ENCODE measurements around the gene ASIC5. TPM values are rescaled to one million over a fixed set of nuclear protein-coding genes. Genes with fewer than 3 reads are reported as not detected.
"Not testable (repeated sequence)": the region's sequence is repeated elsewhere in the genome, so short reads cannot be mapped to it uniquely, and the experiment has no call there.

The ASIC5 gene
- total and polyA plus RNA-seq, 2 donors (not counting 1 experiment from before 2014, with no cell fraction given): not detected

DNA sequence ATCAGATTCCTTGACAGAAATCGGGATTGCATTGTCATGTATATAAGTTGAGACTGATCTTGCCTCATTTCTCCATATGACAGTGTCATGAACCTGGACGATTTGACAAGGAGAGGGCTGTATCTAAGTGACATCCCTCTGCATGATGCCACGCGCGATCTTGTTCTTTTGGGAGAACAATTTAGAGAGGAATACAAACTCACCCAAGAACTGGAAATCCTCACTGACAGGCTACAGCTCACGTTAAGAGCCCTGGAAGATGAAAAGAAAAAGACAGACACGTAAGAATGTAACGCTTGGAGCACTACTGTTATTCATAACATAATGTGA, 66.3 kb downstream of the ASIC5 start:
- intact Hi-C loops (cut with micrococcal nuclease): no loop called here
- no peaks in the 10 kb centered on the region for H3K27me3 Mint-ChIP-seq
- ATAC-seq (ENCODE audit: low read depth): no peak
- no peak overlapping the region for H3K27ac Mint-ChIP-seq
- ChIA-PET POLR2A (no interaction called here), CTCF (no interaction called here)
- Histone ChIP-seq H2AFZ (ENCODE audit: insufficient read depth, low read depth, low read length, poor library complexity, severe bottlenecking) (no peak overlapping the region), H3K27ac (ENCODE audit: low read length in 2 of 2) (no peak overlapping the region), H3K36me3 (replicated peaks in 1 of 2; ENCODE audit: control extremely low read depth in 1 of 2, control insufficient read depth in 1 of 2, extremely low read depth in 1 of 2, insufficient read depth in 2 of 2, low read length in 1 of 2) (no peaks in the 10 kb centered on the region), H3K27me3 (replicated peaks in 1 of 4; ENCODE audit: control extremely low read depth in 1 of 4, control insufficient read depth in 3 of 4, insufficient read depth in 4 of 4, low read length in 3 of 4) (no peaks in the 10 kb centered on the region), H3K4me3 (ENCODE audit: control extremely low read depth in 1 of 5, extremely low read depth in 1 of 5, insufficient read depth in 1 of 5, low read depth in 2 of 5, low read length in 4 of 5) (no peak overlapping the region), H3K9ac (ENCODE audit: low read length) (no peak overlapping the region), H3K9me3 (ENCODE audit: control extremely low read depth in 1 of 3, control insufficient read depth in 2 of 3, insufficient read depth in 1 of 3, low read length in 2 of 3) (no peaks in the 10 kb centered on the region), H4K20me1 (ENCODE audit: control insufficient read depth, insufficient read depth, low read length, poor library complexity, severe bottlenecking) (no peaks in the 10 kb centered on the region), H3K4me2 (replicated peaks; ENCODE audit: low read depth, low read length, poor library complexity, severe bottlenecking) (no peak overlapping the region), H3K79me2 (ENCODE audit: control insufficient read depth, insufficient read depth, low read length) (no peaks in the 10 kb centered on the region), H3K4me1 (ENCODE audit: control insufficient read depth in 2 of 2, insufficient read depth in 2 of 2, low read length in 2 of 2) (no peaks in the 10 kb centered on the region)
- no peak for DNase-seq
- H3K9me3 Mint-ChIP-seq (ENCODE audit: insufficient read depth): no peaks in the 10 kb centered on the region
- WGBS (ENCODE audit: insufficient coverage): 95% methylated on average over 4 of the region's 8 CpGs
- H3K4me3 Mint-ChIP-seq: no peak overlapping the region
- H3K4me1 Mint-ChIP-seq: no peaks in the 10 kb centered on the region
- no peak for TF ChIP-seq EZH2 (IDR thresholded peaks at IDR 0.05; ENCODE audit: borderline replicate concordance, insufficient read depth, low read depth, low read length, poor library complexity, severe bottlenecking)
- TF ChIP-seq, protein P1, sequence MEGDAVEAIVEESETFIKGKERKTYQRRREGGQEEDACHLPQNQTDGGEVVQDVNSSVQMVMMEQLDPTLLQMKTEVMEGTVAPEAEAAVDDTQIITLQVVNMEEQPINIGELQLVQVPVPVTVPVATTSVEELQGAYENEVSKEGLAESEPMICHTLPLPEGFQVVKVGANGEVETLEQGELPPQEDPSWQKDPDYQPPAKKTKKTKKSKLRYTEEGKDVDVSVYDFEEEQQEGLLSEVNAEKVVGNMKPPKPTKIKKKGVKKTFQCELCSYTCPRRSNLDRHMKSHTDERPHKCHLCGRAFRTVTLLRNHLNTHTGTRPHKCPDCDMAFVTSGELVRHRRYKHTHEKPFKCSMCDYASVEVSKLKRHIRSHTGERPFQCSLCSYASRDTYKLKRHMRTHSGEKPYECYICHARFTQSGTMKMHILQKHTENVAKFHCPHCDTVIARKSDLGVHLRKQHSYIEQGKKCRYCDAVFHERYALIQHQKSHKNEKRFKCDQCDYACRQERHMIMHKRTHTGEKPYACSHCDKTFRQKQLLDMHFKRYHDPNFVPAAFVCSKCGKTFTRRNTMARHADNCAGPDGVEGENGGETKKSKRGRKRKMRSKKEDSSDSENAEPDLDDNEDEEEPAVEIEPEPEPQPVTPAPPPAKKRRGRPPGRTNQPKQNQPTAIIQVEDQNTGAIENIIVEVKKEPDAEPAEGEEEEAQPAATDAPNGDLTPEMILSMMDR (IDR thresholded peaks at IDR 0.05): no peak

DNA sequence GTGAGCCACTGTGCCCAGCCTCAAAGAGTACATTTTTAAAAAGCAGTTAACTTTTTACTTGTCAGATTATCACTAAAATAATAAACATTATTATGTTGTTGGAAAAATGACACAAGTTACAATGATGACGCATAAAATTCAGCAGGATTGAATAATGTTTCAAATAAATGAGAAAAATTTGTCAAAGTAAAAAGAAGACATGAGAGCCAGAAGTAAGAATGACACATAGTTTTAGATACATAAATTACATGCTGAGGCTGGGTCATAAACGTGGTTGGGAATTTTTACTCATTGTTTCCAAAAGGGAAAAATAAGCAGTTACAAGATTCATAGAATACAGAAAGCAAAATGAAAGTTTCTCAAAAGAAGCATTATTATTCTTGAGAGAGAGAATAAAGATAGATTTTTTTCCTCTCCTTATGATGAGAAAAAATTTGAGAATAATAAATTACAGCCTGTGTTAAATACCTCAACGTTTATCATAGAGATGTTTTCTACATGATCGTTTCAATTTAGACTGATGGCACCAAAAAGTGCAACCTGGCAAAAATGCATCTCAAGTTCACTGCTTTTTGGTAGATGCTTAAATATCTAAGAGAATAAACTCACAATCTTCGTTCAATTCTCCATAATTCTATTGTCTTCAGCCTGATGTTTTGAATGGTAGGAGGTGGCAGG, 66.8 kb downstream of the ASIC5 start:
- Histone ChIP-seq H4K20me1 (ENCODE audit: control insufficient read depth, insufficient read depth, low read length, poor library complexity, severe bottlenecking) (no peaks in the 10 kb centered on the region), H3K4me1 (ENCODE audit: control insufficient read depth in 2 of 2, insufficient read depth in 2 of 2, low read length in 2 of 2) (no peaks in the 10 kb centered on the region), H3K27me3 (replicated peaks in 1 of 4; ENCODE audit: control extremely low read depth in 1 of 4, control insufficient read depth in 3 of 4, insufficient read depth in 4 of 4, low read length in 3 of 4) (no peaks in the 10 kb centered on the region), H3K36me3 (replicated peaks in 1 of 2; ENCODE audit: control extremely low read depth in 1 of 2, control insufficient read depth in 1 of 2, extremely low read depth in 1 of 2, insufficient read depth in 2 of 2, low read length in 1 of 2) (no peaks in the 10 kb centered on the region), H3K4me3 (ENCODE audit: control extremely low read depth in 1 of 5, extremely low read depth in 1 of 5, insufficient read depth in 1 of 5, low read depth in 2 of 5, low read length in 4 of 5) (no peak overlapping the region), H3K79me2 (ENCODE audit: control insufficient read depth, insufficient read depth, low read length) (no peaks in the 10 kb centered on the region), H3K9me3 (ENCODE audit: control extremely low read depth in 1 of 3, control insufficient read depth in 2 of 3, insufficient read depth in 1 of 3, low read length in 2 of 3) (no peaks in the 10 kb centered on the region), H3K4me2 (replicated peaks; ENCODE audit: low read depth, low read length, poor library complexity, severe bottlenecking) (no peak overlapping the region), H2AFZ (ENCODE audit: insufficient read depth, low read depth, low read length, poor library complexity, severe bottlenecking) (no peak overlapping the region), H3K9ac (ENCODE audit: low read length) (no peak overlapping the region), H3K27ac (ENCODE audit: low read length in 2 of 2) (no peak overlapping the region)
- ChIA-PET POLR2A (no interaction called here), CTCF (no interaction called here)
- H3K27ac Mint-ChIP-seq: no peak overlapping the region
- no CpG with 5 or more reads among the region's 5 CpGs for WGBS (ENCODE audit: insufficient coverage)
- DNase-seq: no peak
- ATAC-seq (ENCODE audit: low read depth): no peak
- intact Hi-C loops (cut with micrococcal nuclease): no loop called here
- TF ChIP-seq, protein P1 (IDR thresholded peaks at IDR 0.05): no peak
- TF ChIP-seq EZH2 (IDR thresholded peaks at IDR 0.05; ENCODE audit: borderline replicate concordance, insufficient read depth, low read depth, low read length, poor library complexity, severe bottlenecking): no peak
- H3K4me1 Mint-ChIP-seq: no peaks in the 10 kb centered on the region
- H3K9me3 Mint-ChIP-seq (ENCODE audit: insufficient read depth): no peaks in the 10 kb centered on the region
- H3K4me3 Mint-ChIP-seq: no peak overlapping the region
- no peaks in the 10 kb centered on the region for H3K27me3 Mint-ChIP-seq

DNA sequence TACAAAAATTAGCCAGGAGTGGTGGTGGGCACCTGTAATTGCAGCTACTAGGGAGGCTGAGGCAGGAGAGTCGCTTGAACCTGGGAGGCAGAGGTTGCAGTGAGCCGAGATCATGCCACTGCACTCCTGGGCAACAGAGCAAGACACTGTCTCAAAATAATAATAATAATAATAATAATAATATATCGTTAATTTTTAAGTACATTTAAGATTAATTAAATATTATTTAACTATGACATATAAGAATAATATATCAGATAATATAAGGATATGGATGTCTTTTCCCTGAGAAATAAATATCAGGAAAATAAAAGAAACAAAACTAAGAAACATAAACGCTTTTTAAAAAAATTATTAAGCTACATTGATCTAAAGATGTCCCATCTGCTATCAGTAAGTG, 68.5 kb downstream of the ASIC5 start:
- H3K27me3 ChIP-seq (replicated peaks in 1 of 4; ENCODE audit: control extremely low read depth in 1 of 4, control insufficient read depth in 3 of 4, insufficient read depth in 4 of 4, low read length in 3 of 4); ATAC-seq (ENCODE audit: low read depth); H3K9ac ChIP-seq (ENCODE audit: low read length); H3K4me2 ChIP-seq (replicated peaks; ENCODE audit: low read depth, low read length, poor library complexity, severe bottlenecking); H4K20me1 ChIP-seq (ENCODE audit: control insufficient read depth, insufficient read depth, low read length, poor library complexity, severe bottlenecking); intact Hi-C loops (cut with micrococcal nuclease); H3K4me3 ChIP-seq (ENCODE audit: control extremely low read depth in 1 of 5, extremely low read depth in 1 of 5, insufficient read depth in 1 of 5, low read depth in 2 of 5, low read length in 4 of 5); H2AFZ ChIP-seq (ENCODE audit: insufficient read depth, low read depth, low read length, poor library complexity, severe bottlenecking); CTCF ChIA-PET; H3K4me1 Mint-ChIP-seq; H3K4me3 Mint-ChIP-seq; H3K27ac Mint-ChIP-seq; H3K36me3 ChIP-seq (replicated peaks in 1 of 2; ENCODE audit: control extremely low read depth in 1 of 2, control insufficient read depth in 1 of 2, extremely low read depth in 1 of 2, insufficient read depth in 2 of 2, low read length in 1 of 2); POLR2A ChIA-PET; H3K9me3 ChIP-seq (ENCODE audit: control extremely low read depth in 1 of 3, control insufficient read depth in 2 of 3, insufficient read depth in 1 of 3, low read length in 2 of 3); H3K4me1 ChIP-seq (ENCODE audit: control insufficient read depth in 2 of 2, insufficient read depth in 2 of 2, low read length in 2 of 2); H3K79me2 ChIP-seq (ENCODE audit: control insufficient read depth, insufficient read depth, low read length); H3K27me3 Mint-ChIP-seq; H3K27ac ChIP-seq (ENCODE audit: low read length in 2 of 2); H3K9me3 Mint-ChIP-seq (ENCODE audit: insufficient read depth); DNase-seq: not testable (repeated sequence)
- no CpG with 5 or more reads among the region's 4 CpGs for WGBS (ENCODE audit: insufficient coverage)

Data from B cell (primary cell).